Activated B cell treated with CpG ODN at 0.5 μM for 24 hours (primary cell): ENCODE results near the gene CADM3. TPM values are rescaled to one million over a fixed set of nuclear protein-coding genes. Genes with fewer than 3 reads are reported as not detected.

ENCODE experiments used
- ATAC-seq: fragments of 200-7000 bp; cut with Tn5 transposase; one replicate; pipeline ENCODE4 v1.10.0; 2021; ENCODE audit warnings: low read depth, mild to moderate bottlenecking, moderate library complexity
- CTCF ChIA-PET: fragments of 350-600 bp; sonication (Branson Sonifier 250); formaldehyde crosslinking; loops from one replicate; lab custom pipeline; 2021; ENCODE audit warnings: antibody characterized with exemption; lab: Charles Lee
- POLR2A ChIA-PET: fragments of 350-600 bp; sonication (Branson Sonifier 250); formaldehyde crosslinking; loops from one replicate; lab custom pipeline; 2021; ENCODE audit warnings: antibody characterized with exemption; lab: Charles Lee
- DNase-seq: peaks from one replicate; pipeline ENCODE4 v3.0.0; 2022
- H3K27ac Mint-ChIP-seq: one replicate; pipeline ENCODE4 v1.8.0; 2020; ENCODE audit warnings: mixed read lengths
- H3K27me3 Mint-ChIP-seq: one replicate; pipeline ENCODE4 v1.8.0; 2021; ENCODE audit warnings: mixed read lengths
- H3K36me3 Mint-ChIP-seq: one replicate; pipeline ENCODE4 v1.8.0; 2021; ENCODE audit warnings: low read depth, mixed read lengths
- H3K4me1 Mint-ChIP-seq: one replicate; pipeline ENCODE4 v1.8.0; 2021; ENCODE audit warnings: mixed read lengths
- H3K4me3 Mint-ChIP-seq: one replicate; pipeline ENCODE4 v1.8.0; 2020; ENCODE audit warnings: mild to moderate bottlenecking, mixed read lengths
- H3K9me3 Mint-ChIP-seq: one replicate; pipeline ENCODE4 v1.8.0; 2020; ENCODE audit warnings: mixed read lengths
- CTCF ChIP-seq: fragments of 200-600 bp; IDR thresholded peaks from one replicate; pipeline ENCODE4 v1.8.0; 2022; ENCODE audit warnings: antibody characterized with exemption, mild to moderate bottlenecking
- intact Hi-C: fragments of 100-400 bp; cut with micrococcal nuclease; formaldehyde crosslinking; loops from one replicate; pipeline ENCODE4 v1.15.1; 2024
- total RNA-seq: library from RNA; stranded (reverse); gene quantifications from 2 replicates; pipeline ENCODE4 v1.2.3, GENCODE V29; 2022

The CADM3 gene
- total RNA-seq, 1 donor from 2014 or later = 0.84 TPM

- no peak for TF ChIP-seq CTCF
- ATAC-seq (peak; percentile 94), DNase-seq (peak; percentile 37)
- no peak overlapping the region for H3K4me3 Mint-ChIP-seq
- H3K4me1 Mint-ChIP-seq = no peaks in the 10 kb centered on the region
- ChIA-PET CTCF (interaction anchor here (0.9 to 6.1 kb wide), 8 partner anchors 10 to 65 kb away, joined by 3 to 60 read pairs (median 5); no protein-coding TSS in a partner anchor), POLR2A (interaction anchor here (0.7 kb wide), 1 partner anchor 10 kb away, joined by 3 read pairs; no protein-coding TSS in a partner anchor)
- H3K27ac Mint-ChIP-seq = no peak overlapping the region
- H3K36me3 Mint-ChIP-seq = no peaks in the 10 kb centered on the region
- intact Hi-C loops = loop anchor here (1.0 kb wide), 2 partner anchors 37 to 66 kb away; no protein-coding TSS in a partner anchor
- no peaks in the 10 kb centered on the region for H3K9me3 Mint-ChIP-seq
- peaks cover 26% of the 10 kb centered on the region for H3K27me3 Mint-ChIP-seq
Measured at GRCh38 chr1:159197561-159198557, 26.4 kb downstream of the CADM3 start.

- CTCF ChIA-PET = interaction anchor here (6.1 kb wide), 1 partner anchor 38 kb away, joined by 60 read pairs; no protein-coding TSS in a partner anchor
- no peak for DNase-seq
Measured at GRCh38 chr1:159199901-159200300, 28.5 kb downstream of the CADM3 start.

GRCh38 chr1:159200769-159201168 lies 29.4 kb downstream of the CADM3 start:
- ChIA-PET CTCF (interaction anchor here (6.1 kb wide), 1 partner anchor 39 kb away, joined by 60 read pairs; no protein-coding TSS in a partner anchor), POLR2A (no interaction called here)
- H3K9me3 Mint-ChIP-seq = no peaks in the 10 kb centered on the region
- no peak overlapping the region for H3K4me3 Mint-ChIP-seq
- intact Hi-C loops = no loop called here
- DNase-seq = no peak
- H3K27ac Mint-ChIP-seq = no peak overlapping the region
- no peak for TF ChIP-seq CTCF
- no peaks in the 10 kb centered on the region for H3K36me3 Mint-ChIP-seq
- ATAC-seq = no peak
- H3K27me3 Mint-ChIP-seq = peaks cover 39% of the 10 kb centered on the region
- no peaks in the 10 kb centered on the region for H3K4me1 Mint-ChIP-seq

More at GRCh38 chr1:159199901-159200300, 28.5 kb downstream of the CADM3 start:
- POLR2A ChIA-PET = no interaction called here
- H3K4me1 Mint-ChIP-seq = no peaks in the 10 kb centered on the region
- no peak overlapping the region for H3K27ac Mint-ChIP-seq
- H3K9me3 Mint-ChIP-seq = no peaks in the 10 kb centered on the region
- no peaks in the 10 kb centered on the region for H3K36me3 Mint-ChIP-seq
- TF ChIP-seq CTCF = no peak
- H3K27me3 Mint-ChIP-seq = peaks cover 35% of the 10 kb centered on the region
- H3K4me3 Mint-ChIP-seq = no peak overlapping the region
- no peak for ATAC-seq
- intact Hi-C loops = no loop called here

- H3K36me3 Mint-ChIP-seq = no peaks in the 10 kb centered on the region
- no peak for DNase-seq
- ChIA-PET CTCF (interaction anchor here (1.0 kb wide), 1 partner anchor 9 kb away, joined by 3 read pairs; no protein-coding TSS in a partner anchor), POLR2A (no interaction called here)
- ATAC-seq = no peak
- no peak overlapping the region for H3K27ac Mint-ChIP-seq
- H3K27me3 Mint-ChIP-seq = peaks cover 43% of the 10 kb centered on the region
- no peak overlapping the region for H3K4me3 Mint-ChIP-seq
- TF ChIP-seq CTCF = no peak
- intact Hi-C loops = no loop called here
- no peaks in the 10 kb centered on the region for H3K4me1 Mint-ChIP-seq
- H3K9me3 Mint-ChIP-seq = no peaks in the 10 kb centered on the region
Measured at GRCh38 chr1:159201642-159202041, 30.2 kb downstream of the CADM3 start.

- Mint-ChIP-seq H3K36me3 (no peaks in the 10 kb centered on the region), H3K27me3 (peaks cover 52% of the 10 kb centered on the region), H3K4me3 (no peak overlapping the region), H3K27ac (no peak overlapping the region), H3K4me1 (peaks cover 2% of the 10 kb centered on the region), H3K9me3 (no peaks in the 10 kb centered on the region)
- no peak for TF ChIP-seq CTCF
- DNase-seq (no peak), ATAC-seq (no peak)
- intact Hi-C loops = no loop called here
- ChIA-PET CTCF (interaction anchor here (1.4 kb wide), 1 partner anchor 10 kb away, joined by 6 read pairs; no protein-coding TSS in a partner anchor), POLR2A (no interaction called here)
Measured at GRCh38 chr1:159203610-159204009, 32.2 kb downstream of the CADM3 start.
